GM12872 (cell line): Measurements from ENCODE around the gene TLCD3A.

ENCODE experiments used
- TF ChIP-seq, protein P1 (sequence below): IDR thresholded peaks from 3 replicates; pipeline ENCODE4 v1.5.1; 2011; ENCODE audit warnings: low read depth, mild to moderate bottlenecking, low read length, moderate library complexity; ENCODE audit not compliant: insufficient read depth

The TLCD3A gene

DNA sequence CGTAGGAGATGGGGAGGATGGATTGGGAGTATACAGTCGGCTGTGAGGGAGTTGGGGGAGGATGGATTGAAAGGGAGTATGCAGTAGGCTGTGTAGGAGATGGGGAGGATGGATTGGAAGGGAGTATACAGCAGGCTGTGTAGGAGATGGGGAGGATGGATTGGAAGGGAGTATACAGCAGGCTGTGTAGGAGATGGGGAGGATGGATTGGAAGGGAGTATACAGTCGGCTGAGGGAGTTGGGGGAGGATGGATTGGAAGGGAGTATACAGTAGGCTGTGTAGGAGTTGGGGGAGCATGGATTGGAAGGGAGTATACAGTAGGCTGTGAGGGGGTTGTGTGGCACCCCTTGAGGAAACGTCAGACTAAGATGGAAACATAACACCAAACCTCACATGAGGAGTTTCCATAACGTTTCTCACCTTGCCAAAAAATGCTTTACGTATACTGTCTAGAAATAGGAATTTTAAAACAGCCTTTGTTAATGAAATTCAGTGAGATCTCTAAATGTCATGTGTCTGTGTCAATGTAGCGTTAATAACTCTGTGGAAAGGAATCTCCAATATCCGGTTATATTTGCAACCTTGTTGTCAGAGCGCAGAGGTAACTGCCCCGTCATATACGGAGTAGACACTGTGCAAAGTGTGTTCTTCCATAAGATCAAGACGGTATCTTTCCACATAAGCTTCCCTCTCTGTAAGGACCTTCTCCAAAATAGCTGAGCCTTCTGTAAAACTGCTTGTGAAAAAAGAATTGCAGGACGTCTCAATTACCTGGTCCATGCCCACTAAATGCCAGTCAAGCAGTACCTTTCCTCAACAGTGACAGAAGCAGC, 11.5 kb upstream of the TLCD3A start:
- TF ChIP-seq, protein P1, sequence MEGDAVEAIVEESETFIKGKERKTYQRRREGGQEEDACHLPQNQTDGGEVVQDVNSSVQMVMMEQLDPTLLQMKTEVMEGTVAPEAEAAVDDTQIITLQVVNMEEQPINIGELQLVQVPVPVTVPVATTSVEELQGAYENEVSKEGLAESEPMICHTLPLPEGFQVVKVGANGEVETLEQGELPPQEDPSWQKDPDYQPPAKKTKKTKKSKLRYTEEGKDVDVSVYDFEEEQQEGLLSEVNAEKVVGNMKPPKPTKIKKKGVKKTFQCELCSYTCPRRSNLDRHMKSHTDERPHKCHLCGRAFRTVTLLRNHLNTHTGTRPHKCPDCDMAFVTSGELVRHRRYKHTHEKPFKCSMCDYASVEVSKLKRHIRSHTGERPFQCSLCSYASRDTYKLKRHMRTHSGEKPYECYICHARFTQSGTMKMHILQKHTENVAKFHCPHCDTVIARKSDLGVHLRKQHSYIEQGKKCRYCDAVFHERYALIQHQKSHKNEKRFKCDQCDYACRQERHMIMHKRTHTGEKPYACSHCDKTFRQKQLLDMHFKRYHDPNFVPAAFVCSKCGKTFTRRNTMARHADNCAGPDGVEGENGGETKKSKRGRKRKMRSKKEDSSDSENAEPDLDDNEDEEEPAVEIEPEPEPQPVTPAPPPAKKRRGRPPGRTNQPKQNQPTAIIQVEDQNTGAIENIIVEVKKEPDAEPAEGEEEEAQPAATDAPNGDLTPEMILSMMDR: no peak

DNA sequence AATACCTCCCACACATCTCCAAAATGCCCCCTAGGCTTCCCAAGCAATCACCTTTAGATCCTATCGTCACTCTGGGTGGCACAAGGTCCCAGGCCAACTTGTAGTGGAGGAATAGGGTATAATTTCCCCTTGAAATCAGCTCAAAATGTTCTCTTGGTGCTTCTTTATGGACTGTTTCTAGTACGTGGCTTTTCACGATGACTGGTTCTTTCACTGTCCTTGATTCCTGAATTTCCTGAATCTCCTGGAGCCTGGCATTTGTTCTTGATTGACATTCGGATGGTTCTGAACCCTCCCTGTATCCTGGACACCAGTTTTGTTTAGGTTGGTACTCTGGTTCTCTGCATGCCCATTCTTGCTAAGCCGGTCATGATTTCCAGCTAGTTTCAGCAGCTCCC, 10.9 kb upstream of the TLCD3A start:
- TF ChIP-seq, protein P1: no peak

DNA sequence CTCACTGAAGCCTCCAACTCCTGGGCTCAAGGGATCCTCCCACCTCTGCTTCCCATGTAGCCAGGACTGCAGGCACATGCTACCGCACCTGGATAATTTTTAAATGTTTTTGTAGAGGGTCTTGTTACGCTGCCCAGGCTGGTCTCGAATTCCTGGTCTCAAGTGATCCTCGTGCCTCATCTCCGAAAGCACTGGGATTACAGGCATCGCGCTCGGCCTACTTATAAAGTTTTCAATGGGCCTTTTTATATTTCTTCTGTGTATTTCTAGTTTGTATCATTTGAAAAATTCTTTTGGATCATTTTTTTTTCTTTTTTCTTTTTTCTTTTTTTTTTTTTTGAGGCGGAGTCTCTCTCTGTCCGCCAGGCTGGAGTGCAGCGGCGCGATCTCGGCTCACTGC, 7.3 kb upstream of the TLCD3A start:
- TF ChIP-seq, protein P1: no peak

DNA sequence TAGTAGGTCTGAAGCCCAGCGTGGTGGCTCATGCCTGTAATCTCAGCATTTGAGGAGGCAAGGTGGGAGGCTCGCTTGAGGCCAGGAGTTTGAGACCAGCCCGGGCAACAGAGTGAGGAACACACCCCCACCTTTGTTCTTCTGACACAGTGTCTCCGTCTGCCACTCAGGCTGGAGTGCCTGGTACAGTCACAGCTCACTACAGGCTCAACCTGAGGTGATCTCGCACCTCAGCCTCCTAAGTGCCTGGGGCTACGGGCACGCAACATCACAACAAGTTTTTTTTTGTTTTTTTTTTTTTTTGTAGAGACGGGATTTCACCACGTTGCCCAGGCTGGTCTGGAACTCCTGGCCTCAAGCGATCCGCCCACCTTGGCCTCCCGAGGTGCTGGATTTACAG, 6.7 kb upstream of the TLCD3A start:
- TF ChIP-seq, protein P1: no peak

DNA sequence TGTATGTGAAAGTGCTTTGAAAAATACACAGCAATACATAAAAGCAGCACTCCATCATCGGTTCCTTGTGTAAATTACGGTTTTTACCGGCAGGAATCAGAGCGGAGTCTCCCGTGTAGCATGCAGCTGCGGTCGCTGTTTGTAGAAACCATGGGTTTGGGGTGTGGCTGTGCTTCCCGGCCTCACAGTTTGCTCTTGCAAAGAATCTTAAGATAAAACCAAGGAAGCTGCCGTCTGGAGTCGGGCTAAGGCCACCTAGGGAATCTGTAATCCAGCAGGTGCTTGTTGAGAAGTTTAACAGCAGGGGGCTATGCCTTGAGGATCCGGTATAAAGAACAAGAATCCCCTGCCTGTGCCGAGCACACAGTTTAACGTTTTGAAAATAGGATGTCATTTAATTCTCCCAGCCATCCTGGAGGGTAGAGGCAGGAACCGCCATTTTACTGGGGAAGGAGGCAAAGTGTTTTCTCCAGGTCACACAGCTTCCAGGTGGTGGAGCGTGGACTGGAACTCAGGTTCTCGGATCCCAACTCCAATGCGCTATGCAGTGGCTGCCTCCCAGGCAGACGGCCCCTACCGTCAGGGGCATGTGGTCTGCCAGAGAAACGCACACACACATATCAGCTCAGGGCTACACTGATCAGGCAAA, 6.0 kb upstream of the TLCD3A start:
- TF ChIP-seq, protein P1: no peak

DNA sequence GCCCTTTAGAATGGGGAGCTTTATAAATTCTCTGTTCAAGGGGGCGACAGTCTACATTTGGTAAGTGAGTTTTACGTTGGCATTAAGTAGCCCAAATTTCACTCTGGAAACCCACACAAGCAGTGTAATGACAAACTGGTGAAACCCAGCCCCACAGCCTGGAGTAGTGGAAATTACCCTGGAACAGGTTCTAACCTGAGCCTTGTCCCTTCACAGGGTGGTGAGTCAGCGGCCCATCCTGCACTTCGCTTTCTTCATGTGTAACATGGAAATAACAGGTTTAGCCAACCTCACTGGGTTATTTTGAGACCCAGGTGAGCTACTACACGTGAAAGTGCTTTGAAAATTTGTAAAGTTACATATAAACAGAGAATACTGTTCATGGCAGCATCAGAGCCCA, 3.5 kb upstream of the TLCD3A start:
- TF ChIP-seq, protein P1: no peak

DNA sequence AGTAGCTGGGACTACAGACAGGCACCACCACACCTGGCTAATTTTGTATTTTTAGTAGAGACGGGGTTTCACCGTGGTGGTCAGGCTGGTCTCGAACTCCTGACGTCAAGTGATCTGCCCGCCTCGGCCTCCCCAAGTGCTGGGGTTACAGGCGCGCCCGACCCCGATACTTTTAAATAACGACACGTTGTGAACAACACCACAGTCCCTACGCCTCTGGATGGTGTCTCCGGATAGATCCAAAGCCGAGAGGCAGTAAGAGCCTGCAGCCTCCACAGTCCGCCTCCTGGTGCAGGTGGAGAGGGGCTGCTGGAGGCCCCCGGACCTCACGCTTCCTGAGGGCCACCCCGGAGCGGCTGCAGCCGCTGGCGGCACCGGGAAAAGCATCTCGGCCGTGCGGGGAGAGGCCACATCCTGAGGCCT, 741 bp upstream of the TLCD3A start:
- TF ChIP-seq, protein P1: no peak
